Stimulated activated CD4-positive, alpha-beta T cell treated with anti-CD3 and anti-CD28 coated beads, Interleukin-4, amount 100 ng/mL, for 4 hours (primary cell): Measurements from ENCODE around the gene SLAMF8.

Experiments
- DNase-seq, 2 experiments: peaks; one replicate each; pipeline ENCODE4 v3.0.0-alpha.2; 2020

Gene SLAMF8

GRCh38 chr1:159821171-159821867 is 5.4 kb upstream of the SLAMF8 start:
- DNase-seq: no peak

GRCh38 chr1:159823406-159823805 is 3.3 kb upstream of the SLAMF8 start:
- DNase-seq: no peak

GRCh38 chr1:159825564-159825963 is 1.1 kb upstream of the SLAMF8 start:
- DNase-seq: no peak

GRCh38 chr1:159827102-159827490 is 423 bp downstream of the SLAMF8 start:
- no peak for DNase-seq

GRCh38 chr1:159827549-159827948 is 876 bp downstream of the SLAMF8 start:
- no peak for DNase-seq

GRCh38 chr1:159828176-159828575 is 1.5 kb downstream of the SLAMF8 start:
- DNase-seq: no peak

- no peak for DNase-seq
These were observed 2.1 kb downstream of the SLAMF8 start for GRCh38 chr1:159828581-159829272.

GRCh38 chr1:159829273-159829634 is 2.6 kb downstream of the SLAMF8 start:
- DNase-seq: no peak

- no peak for DNase-seq
These were observed 3.3 kb downstream of the SLAMF8 start for GRCh38 chr1:159829822-159830465.

- no peak for DNase-seq
These were observed 4.0 kb downstream of the SLAMF8 start for GRCh38 chr1:159830722-159831121.

- no peak for DNase-seq
These were observed 4.9 kb downstream of the SLAMF8 start for GRCh38 chr1:159831412-159832141.

GRCh38 chr1:159832309-159832708 is 5.6 kb downstream of the SLAMF8 start:
- no peak for DNase-seq

GRCh38 chr1:159835356-159835755 is 8.7 kb downstream of the SLAMF8 start:
- no peak for DNase-seq

- no peak for DNase-seq
These were observed 9.3 kb downstream of the SLAMF8 start for GRCh38 chr1:159835862-159836525.

GRCh38 chr1:159838715-159839114 is 12.0 kb downstream of the SLAMF8 start:
- no peak for DNase-seq

- DNase-seq: no peak
These were observed 12.6 kb downstream of the SLAMF8 start for GRCh38 chr1:159839116-159839849.

GRCh38 chr1:159841749-159842148 is 15.1 kb downstream of the SLAMF8 start:
- DNase-seq: no peak

GRCh38 chr1:159843459-159843858 is 16.8 kb downstream of the SLAMF8 start:
- no peak for DNase-seq

- DNase-seq: no peak
These were observed 19.3 kb downstream of the SLAMF8 start for GRCh38 chr1:159845751-159846629.

GRCh38 chr1:159847231-159847630 is 20.6 kb downstream of the SLAMF8 start:
- no peak for DNase-seq

- DNase-seq: no peak
These were observed 21.7 kb downstream of the SLAMF8 start for GRCh38 chr1:159848326-159848725.
